ENCODE data around the gene TBL1X. TPM values are rescaled to one million over a fixed set of nuclear protein-coding genes. Genes with fewer than 3 reads are reported as not detected.

Gene TBL1X
- polyA plus RNA-seq, 1 experiment = 24.9 TPM

DNA sequence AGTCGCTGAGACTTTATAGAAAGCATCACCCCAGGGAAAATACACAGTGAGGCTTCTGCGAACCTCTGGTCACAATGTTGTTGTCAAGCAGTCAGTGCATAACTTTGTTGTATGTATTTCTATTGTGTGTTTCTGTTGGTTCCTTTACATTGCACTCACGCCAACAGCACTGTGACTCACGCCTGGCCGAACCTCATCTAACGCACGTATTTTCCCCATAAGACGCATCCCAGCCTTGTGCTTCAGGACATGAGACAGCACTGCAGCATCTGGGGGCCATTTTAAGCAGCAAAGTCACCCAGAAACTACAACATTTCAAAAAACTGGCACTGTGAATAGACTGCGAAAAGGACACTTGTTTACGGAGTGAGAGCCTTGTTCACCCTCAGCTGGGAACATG, 30.6 kb downstream of the TBL1X start:
- DNase-seq (ENCODE audit: low read depth, low spot score) = no peak
- CTCF ChIA-PET = no interaction called here
- no peak overlapping the region for H3K4me3 ChIP-seq (ENCODE audit: low read depth, low read length)
- H3K27me3 ChIP-seq (ENCODE audit: control insufficient read depth, insufficient read depth, low read length) = no peaks in the 10 kb centered on the region
- H3K9me3 ChIP-seq (ENCODE audit: control insufficient read depth, insufficient read depth, low read length) = no peaks in the 10 kb centered on the region
- POLR2A ChIA-PET = interaction anchor here (0.6 kb wide), 1 partner anchor 162 kb away, joined by 3 read pairs; no protein-coding TSS in a partner anchor
- TF ChIP-seq, protein P1, sequence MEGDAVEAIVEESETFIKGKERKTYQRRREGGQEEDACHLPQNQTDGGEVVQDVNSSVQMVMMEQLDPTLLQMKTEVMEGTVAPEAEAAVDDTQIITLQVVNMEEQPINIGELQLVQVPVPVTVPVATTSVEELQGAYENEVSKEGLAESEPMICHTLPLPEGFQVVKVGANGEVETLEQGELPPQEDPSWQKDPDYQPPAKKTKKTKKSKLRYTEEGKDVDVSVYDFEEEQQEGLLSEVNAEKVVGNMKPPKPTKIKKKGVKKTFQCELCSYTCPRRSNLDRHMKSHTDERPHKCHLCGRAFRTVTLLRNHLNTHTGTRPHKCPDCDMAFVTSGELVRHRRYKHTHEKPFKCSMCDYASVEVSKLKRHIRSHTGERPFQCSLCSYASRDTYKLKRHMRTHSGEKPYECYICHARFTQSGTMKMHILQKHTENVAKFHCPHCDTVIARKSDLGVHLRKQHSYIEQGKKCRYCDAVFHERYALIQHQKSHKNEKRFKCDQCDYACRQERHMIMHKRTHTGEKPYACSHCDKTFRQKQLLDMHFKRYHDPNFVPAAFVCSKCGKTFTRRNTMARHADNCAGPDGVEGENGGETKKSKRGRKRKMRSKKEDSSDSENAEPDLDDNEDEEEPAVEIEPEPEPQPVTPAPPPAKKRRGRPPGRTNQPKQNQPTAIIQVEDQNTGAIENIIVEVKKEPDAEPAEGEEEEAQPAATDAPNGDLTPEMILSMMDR (IDR thresholded peaks at IDR 0.05; ENCODE audit: low read depth, low read length) = no peak
- no peak overlapping the region for H3K27ac ChIP-seq (ENCODE audit: low read depth, low read length)

GRCh38 chrX:9498236-9498635, 33.4 kb downstream of the TBL1X start:
- Histone ChIP-seq H3K27me3 (ENCODE audit: control insufficient read depth, insufficient read depth, low read length) (no peaks in the 10 kb centered on the region), H3K4me3 (ENCODE audit: low read depth, low read length) (no peak overlapping the region), H3K9me3 (ENCODE audit: control insufficient read depth, insufficient read depth, low read length) (no peaks in the 10 kb centered on the region), H3K27ac (ENCODE audit: low read depth, low read length) (no peak overlapping the region)
- DNase-seq (ENCODE audit: low read depth, low spot score) = no peak
- CTCF ChIA-PET = no interaction called here
- TF ChIP-seq, protein P1 (IDR thresholded peaks at IDR 0.05; ENCODE audit: low read depth, low read length) = no peak
- POLR2A ChIA-PET = interaction anchor here (0.6 kb wide), 1 partner anchor 203 kb away, joined by 4 read pairs; no protein-coding TSS in a partner anchor

GRCh38 chrX:9500584-9500983, 35.7 kb downstream of the TBL1X start:
- ChIA-PET CTCF (no interaction called here), POLR2A (no interaction called here)

DNA sequence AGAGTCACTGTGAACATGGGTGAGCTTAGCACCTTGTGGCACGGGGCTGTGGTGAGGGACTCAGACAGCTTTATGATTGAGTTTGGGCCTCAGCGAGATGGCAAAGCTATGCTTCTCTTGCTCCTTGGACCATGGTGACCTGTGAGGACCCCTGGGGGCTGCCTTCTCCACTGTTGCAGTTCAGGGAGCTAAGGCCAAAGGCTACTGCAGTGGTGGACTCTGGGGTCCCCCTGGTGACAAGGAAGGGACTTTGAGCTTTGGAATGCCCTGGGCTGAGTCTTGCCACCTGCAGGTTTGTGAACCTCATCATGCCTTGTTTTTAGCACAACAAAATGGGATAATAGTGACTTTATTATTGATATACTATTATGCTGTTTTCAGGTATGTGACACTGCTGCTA, 36.5 kb downstream of the TBL1X start:
- CTCF ChIA-PET = no interaction called here
- TF ChIP-seq, protein P1 (IDR thresholded peaks at IDR 0.05; ENCODE audit: low read depth, low read length) = no peak

More at GRCh38 chrX:9500584-9500983, 35.7 kb downstream of the TBL1X start:
- TF ChIP-seq, protein P1 (IDR thresholded peaks at IDR 0.05; ENCODE audit: low read depth, low read length) = no peak
- Histone ChIP-seq H3K9me3 (ENCODE audit: control insufficient read depth, insufficient read depth, low read length) (no peaks in the 10 kb centered on the region), H3K4me3 (ENCODE audit: low read depth, low read length) (no peak overlapping the region), H3K27me3 (ENCODE audit: control insufficient read depth, insufficient read depth, low read length) (no peaks in the 10 kb centered on the region), H3K27ac (ENCODE audit: low read depth, low read length) (no peak overlapping the region)
- no peak for DNase-seq (ENCODE audit: low read depth, low spot score)

DNA sequence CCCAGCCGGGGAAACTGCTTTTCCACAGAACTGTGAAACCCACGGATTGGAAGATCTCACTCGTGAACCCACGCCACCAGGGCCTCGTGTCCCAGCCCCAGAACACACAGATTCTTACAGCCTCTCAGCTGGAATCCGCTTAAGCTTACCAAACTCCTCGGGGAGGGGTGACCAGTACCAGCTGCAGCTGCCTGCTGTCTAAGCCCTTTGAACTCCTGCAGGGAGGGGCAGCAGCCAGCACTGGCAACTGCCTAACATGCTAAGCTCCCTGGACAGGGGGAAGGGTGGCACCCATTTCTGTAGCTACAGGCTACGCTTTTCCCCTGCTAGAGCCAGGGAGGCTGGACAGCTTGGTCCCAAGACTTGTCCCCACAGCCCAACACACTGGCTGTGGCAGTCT, 38.4 kb downstream of the TBL1X start:
- Histone ChIP-seq H3K4me3 (ENCODE audit: low read depth, low read length) (no peak overlapping the region), H3K9me3 (ENCODE audit: control insufficient read depth, insufficient read depth, low read length) (no peaks in the 10 kb centered on the region), H3K27ac (ENCODE audit: low read depth, low read length) (no peak overlapping the region), H3K27me3 (ENCODE audit: control insufficient read depth, insufficient read depth, low read length) (no peaks in the 10 kb centered on the region)
- POLR2A ChIA-PET = no interaction called here
- CTCF ChIA-PET = no interaction called here
- TF ChIP-seq, protein P1 (IDR thresholded peaks at IDR 0.05; ENCODE audit: low read depth, low read length) = no peak
- DNase-seq (ENCODE audit: low read depth, low spot score) = no peak

More for the DNA sequence above, 36.5 kb downstream of the TBL1X start:
- no peaks in the 10 kb centered on the region for H3K9me3 ChIP-seq (ENCODE audit: control insufficient read depth, insufficient read depth, low read length)
- no peaks in the 10 kb centered on the region for H3K27me3 ChIP-seq (ENCODE audit: control insufficient read depth, insufficient read depth, low read length)
- no peak overlapping the region for H3K4me3 ChIP-seq (ENCODE audit: low read depth, low read length)
- DNase-seq (ENCODE audit: low read depth, low spot score) = no peak
- no peak overlapping the region for H3K27ac ChIP-seq (ENCODE audit: low read depth, low read length)
- POLR2A ChIA-PET = no interaction called here

Measured in AG04450 (cell line).